ENCODE data around the gene ANTXR2. TPM values are rescaled to one million over a fixed set of nuclear protein-coding genes. Genes with fewer than 3 reads are reported as not detected.

The ANTXR2 gene
- total and polyA plus RNA-seq, 2 of the 8 experiments (the other 6 are each of a cell fraction or from before 2014, with no cell fraction given), result 1.1 to 7.5 TPM

DNA sequence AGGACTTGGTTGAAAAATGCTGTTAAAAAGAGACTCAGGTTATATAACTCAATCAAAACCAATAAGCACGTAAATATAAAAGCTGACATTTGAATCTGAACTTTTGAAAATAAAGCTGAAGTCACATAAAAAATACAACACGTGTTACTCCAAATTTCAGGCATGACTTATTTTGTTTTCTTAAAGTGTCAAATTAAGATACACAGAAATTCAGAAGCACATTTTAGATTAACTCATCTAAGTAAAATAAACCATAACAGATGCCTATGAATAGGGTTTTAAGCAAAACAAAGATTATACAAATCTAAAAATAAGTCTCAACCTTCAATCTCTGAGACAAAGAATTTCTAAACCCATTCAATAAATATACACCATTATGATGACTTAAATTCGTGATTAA, 124.8 kb downstream of the ANTXR2 start:
- Histone ChIP-seq H3K27ac (ENCODE audit: low read depth, low read length) (no peak overlapping the region), H3K18ac (ENCODE audit: extremely low read depth, low read length) (no peak overlapping the region), H3K4me3 (ENCODE audit: extremely low read depth in 1 of 4, insufficient read depth in 2 of 4, low read depth in 3 of 4, low read length in 4 of 4) (no peak overlapping the region), H4K8ac (ENCODE audit: extremely low read depth, insufficient read depth, low read length) (no peak overlapping the region), H3K23me2 (ENCODE audit: low read depth, low read length) (no peaks in the 10 kb centered on the region), H3K4me2 (ENCODE audit: insufficient read depth in 1 of 2, low read depth in 2 of 2, low read length in 2 of 2) (no peak overlapping the region), H2BK120ac (replicated peaks; ENCODE audit: low read depth, low read length) (no peak overlapping the region), H2AK5ac (ENCODE audit: low read depth, low read length) (no peak overlapping the region), H3K23ac (ENCODE audit: insufficient read length) (no peak overlapping the region), H4K5ac (ENCODE audit: insufficient read length, low read depth, low read length) (no peak overlapping the region), H2AFZ (ENCODE audit: low read length) (no peak overlapping the region), H2BK5ac (ENCODE audit: low read depth, low read length) (no peak overlapping the region), H4K91ac (replicated peaks; ENCODE audit: insufficient read length, low read length) (no peak overlapping the region), H3K14ac (ENCODE audit: insufficient read length) (no peak overlapping the region), H3K27me3 (replicated peaks in 1 of 4; ENCODE audit: control insufficient read depth in 3 of 4, extremely low read depth in 1 of 4, insufficient read depth in 3 of 4, low read length in 3 of 4) (no peaks in the 10 kb centered on the region), H2BK12ac (ENCODE audit: low read depth, low read length) (no peak overlapping the region), H3K4me1 (replicated peaks in 1 of 4; ENCODE audit: control insufficient read depth in 3 of 4, insufficient read depth in 4 of 4, low read length in 3 of 4) (no peaks in the 10 kb centered on the region), H3K4ac (replicated peaks; ENCODE audit: insufficient read length, low read depth, low read length) (no peak overlapping the region), H3K9ac (replicated peaks in 1 of 4; ENCODE audit: extremely low read depth in 1 of 4, low read depth in 3 of 4, low read length in 3 of 4) (no peak overlapping the region), H3K79me1 (ENCODE audit: low read depth, low read length) (no peaks in the 10 kb centered on the region), H2BK15ac (ENCODE audit: low read length) (no peak overlapping the region), H3K79me2 (ENCODE audit: control insufficient read depth in 1 of 2, insufficient read depth in 2 of 2, low read length in 2 of 2) (no peaks in the 10 kb centered on the region), H3K9me3 (ENCODE audit: insufficient read depth in 2 of 2, low read depth in 1 of 2, low read length in 1 of 2) (no peaks in the 10 kb centered on the region), H2BK20ac (ENCODE audit: low read length) (no peak overlapping the region), H3K36me3 (ENCODE audit: control insufficient read depth in 2 of 4, insufficient read depth in 4 of 4, low read length in 3 of 4) (no peaks in the 10 kb centered on the region), H3K56ac (replicated peaks; ENCODE audit: insufficient read length, low read depth, low read length) (no peak overlapping the region), H4K20me1 (replicated peaks in 1 of 2; ENCODE audit: control insufficient read depth in 1 of 2, insufficient read depth in 2 of 2, low read length in 2 of 2) (no peaks in the 10 kb centered on the region)
- WGBS, 2 experiments (ENCODE audit: extremely low coverage in 1 of 2, insufficient coverage in 1 of 2, insufficient read length in 1 of 2, insufficient replicate concordance in 2 of 2, low coverage in 1 of 2, low lambda C conversion rate in 2 of 2, missing lambda C conversion rate in 1 of 2), result 79% methylated on average over 3 of the region's 3 CpGs; no CpG with 5 or more reads in 1 of the 2 experiments
- ChIA-PET POLR2A (ENCODE audit: partially characterized antibody) (no interaction called here), CTCF (ENCODE audit: partially characterized antibody) (no interaction called here)
- no peak for DNase-seq (ENCODE audit: low read depth in 1 of 2, low spot score in 2 of 2)
- no peak for FAIRE-seq
- TF ChIP-seq EZH2 (IDR thresholded peaks at IDR 0.05; ENCODE audit: low read depth, low read length, severe bottlenecking) (no peak), CHD2 (IDR thresholded peaks at IDR 0.05; ENCODE audit: low read length) (no peak), SIX5 (IDR thresholded peaks at IDR 0.05; ENCODE audit: low read depth, low read length) (no peak), SP2 (IDR thresholded peaks at IDR 0.05; ENCODE audit: low read length) (no peak), SP1 (IDR thresholded peaks at IDR 0.05; ENCODE audit: low read depth, low read length) (no peak), BRCA1 (IDR thresholded peaks at IDR 0.05; ENCODE audit: low read depth, low read length) (no peak), MAFK (IDR thresholded peaks at IDR 0.05; ENCODE audit: low read depth, low read length) (no peak), POLR2A (IDR thresholded peaks at IDR 0.05; ENCODE audit: control extremely low read depth in 1 of 2, low read depth in 2 of 2, low read length in 2 of 2) (no peak), SP4 (IDR thresholded peaks at IDR 0.05; ENCODE audit: low read length) (no peak), RFX5 (IDR thresholded peaks at IDR 0.05; ENCODE audit: borderline replicate concordance, low read depth, low read length) (no peak), MAX (IDR thresholded peaks at IDR 0.05) (no peak), SUZ12 (IDR thresholded peaks at IDR 0.05; ENCODE audit: low read length) (no peak), BACH1 (IDR thresholded peaks at IDR 0.05; ENCODE audit: low read length) (no peak), RBBP5 (IDR thresholded peaks at IDR 0.05; ENCODE audit: borderline replicate concordance, low read depth, low read length) (no peak), CTBP2 (IDR thresholded peaks at IDR 0.05; ENCODE audit: borderline replicate concordance, insufficient read depth, insufficient read length, low read length) (no peak)
- TF ChIP-seq, protein P1, sequence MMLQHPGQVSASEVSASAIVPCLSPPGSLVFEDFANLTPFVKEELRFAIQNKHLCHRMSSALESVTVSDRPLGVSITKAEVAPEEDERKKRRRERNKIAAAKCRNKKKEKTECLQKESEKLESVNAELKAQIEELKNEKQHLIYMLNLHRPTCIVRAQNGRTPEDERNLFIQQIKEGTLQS (IDR thresholded peaks at IDR 0.05; ENCODE audit: insufficient read depth, low read depth, low read length), result no peak

All from H1 (cell line).